IMR-90 (cell line): Measurements from ENCODE around the gene NOX1. TPM values are rescaled to one million over a fixed set of nuclear protein-coding genes. Genes with fewer than 3 reads are reported as not detected.
A peak's percentile ranks its signal among the peaks of the same experiment; 100 is the strongest.

Experiments
- ATAC-seq: fragments of 200-7000 bp; cut with Tn5 transposase; 2 replicates; pipeline ENCODE4 v1.9.1; 2020; ENCODE audit warnings: low read depth, mild to moderate bottlenecking, moderate library complexity
- BruUV-seq: library from RNA; stranded (reverse); fragments of 400-500 nt; replicated peaks from 2 replicates; lab custom pipeline; 2021; lab: Mats Ljungman, UMichigan
- CTCF ChIA-PET: fragments of 300-600 bp; formaldehyde crosslinking; extraction: SDS; loops from one replicate; lab custom pipeline; 2021; ENCODE audit warnings: antibody characterized with exemption; lab: Yijun Ruan, JAX
- POLR2A ChIA-PET: fragments of 300-600 bp; sonication (Branson Sonifier 250); formaldehyde crosslinking; loops from one replicate; lab custom pipeline; 2022; ENCODE audit warnings: antibody characterized with exemption; ENCODE audit not compliant: unreplicated experiment; lab: Charles Lee
- DNase-seq: peaks from one replicate; pipeline ENCODE4 v3.0.0; 2013
- H2AFZ ChIP-seq: replicated peaks from 2 replicates; pipeline ENCODE3; 2013; ENCODE audit warnings: low read length, mild to moderate bottlenecking; ENCODE audit not compliant: poor library complexity
- H2AK5ac ChIP-seq: 2 replicates; pipeline ENCODE4 v1.6.1; 2013; ENCODE audit warnings: low read depth, low read length, inconsistent platforms
- H2AK9ac ChIP-seq: replicated peaks from 2 replicates; pipeline ENCODE3; 2013; ENCODE audit warnings: mild to moderate bottlenecking, low read depth, low read length, moderate library complexity; ENCODE audit not compliant: poor library complexity
- H2BK120ac ChIP-seq: 2 replicates; pipeline ENCODE4 v1.6.1; 2013; ENCODE audit warnings: low read depth, low read length, inconsistent platforms
- H2BK15ac ChIP-seq: 3 replicates; pipeline ENCODE4 v1.6.1; 2013; ENCODE audit warnings: low read depth, low read length, inconsistent platforms
- H2BK20ac ChIP-seq: 2 replicates; pipeline ENCODE4 v1.6.1; 2013; ENCODE audit warnings: low read depth, mild to moderate bottlenecking, inconsistent platforms, low read length, moderate library complexity
- H2BK5ac ChIP-seq: 2 replicates; pipeline ENCODE4 v1.6.1; 2013; ENCODE audit warnings: mild to moderate bottlenecking, low read depth, low read length, inconsistent platforms; ENCODE audit not compliant: poor library complexity, severe bottlenecking
- H3K14ac ChIP-seq: replicated peaks from 2 replicates; pipeline ENCODE4 v1.6.1; 2013; ENCODE audit warnings: low read depth, low read length, inconsistent platforms
- H3K18ac ChIP-seq: 2 replicates; pipeline ENCODE4 v1.6.1; 2013; ENCODE audit warnings: low read depth, low read length, control low read depth
- H3K23ac ChIP-seq: 2 replicates; pipeline ENCODE4 v1.6.1; 2013; ENCODE audit warnings: low read depth, low read length, inconsistent platforms
- H3K27ac ChIP-seq: 2 replicates; pipeline ENCODE4 v1.5.1; 2013; ENCODE audit warnings: mild to moderate bottlenecking, control low read depth, low read length; ENCODE audit not compliant: insufficient read depth
- H3K27me3 ChIP-seq: 2 replicates; pipeline ENCODE4 v1.6.1; 2013; ENCODE audit warnings: low read length; ENCODE audit not compliant: control insufficient read depth, insufficient read depth
- H3K36me3 ChIP-seq: 2 replicates; pipeline ENCODE4 v1.6.1; 2013; ENCODE audit warnings: low read length, mixed read lengths; ENCODE audit not compliant: control insufficient read depth, insufficient read depth
- H3K4ac ChIP-seq: 2 replicates; pipeline ENCODE4 v1.6.1; 2013; ENCODE audit warnings: low read depth, low read length, inconsistent platforms
- H3K4me1 ChIP-seq: 2 replicates; pipeline ENCODE4 v1.6.1; 2013; ENCODE audit warnings: low read length, mixed read lengths; ENCODE audit not compliant: control insufficient read depth, insufficient read depth
- H3K4me2 ChIP-seq: 2 replicates; pipeline ENCODE4 v1.6.1; 2013; ENCODE audit warnings: low read depth, mild to moderate bottlenecking, control low read depth, low read length, moderate library complexity
- H3K4me3 ChIP-seq: 2 replicates; pipeline ENCODE4 v1.5.1; 2013; ENCODE audit warnings: low read depth, mild to moderate bottlenecking, control low read depth, low read length, moderate library complexity; ENCODE audit not compliant: insufficient read depth
- H3K56ac ChIP-seq: 2 replicates; pipeline ENCODE4 v1.6.1; 2013; ENCODE audit warnings: low read length, inconsistent platforms; ENCODE audit not compliant: insufficient read depth; ENCODE audit errors: extremely low read depth
- H3K79me1 ChIP-seq, 2 experiments: 2 replicates each; pipeline ENCODE4 v1.6.1; 2013; ENCODE audit warnings: low read length in 2 of 2, inconsistent platforms in 1 of 2, low read depth in 1 of 2
- H3K9ac ChIP-seq: 2 replicates; pipeline ENCODE4 v1.6.1; 2013; ENCODE audit warnings: low read depth, low read length, control low read depth
- H3K9me1 ChIP-seq: 2 replicates; pipeline ENCODE4 v1.6.1; 2013; ENCODE audit warnings: low read length, inconsistent platforms; ENCODE audit not compliant: insufficient read depth
- H3K9me3 ChIP-seq: 2 replicates; pipeline ENCODE4 v1.6.1; 2013; ENCODE audit warnings: low read length; ENCODE audit not compliant: control insufficient read depth, insufficient read depth
- H4K20me1 ChIP-seq: 2 replicates; pipeline ENCODE4 v1.6.1; 2013; ENCODE audit warnings: low read length, inconsistent platforms; ENCODE audit not compliant: insufficient read depth
- H4K5ac ChIP-seq: 2 replicates; pipeline ENCODE4 v1.6.1; 2013; ENCODE audit warnings: mild to moderate bottlenecking, low read depth, low read length, control low read depth
- H4K8ac ChIP-seq, 2 experiments: 2 replicates each; pipeline ENCODE4 v1.6.1; 2013; ENCODE audit warnings: low read depth in 2 of 2, low read length in 2 of 2, control low read depth in 1 of 2, inconsistent platforms in 1 of 2
- H4K91ac ChIP-seq: 2 replicates; pipeline ENCODE4 v1.6.1; 2013; ENCODE audit warnings: low read depth, low read length, inconsistent platforms; ENCODE audit not compliant: insufficient read depth
- BHLHE40 ChIP-seq: fragments of 150-350 bp; IDR thresholded peaks from 2 replicates; pipeline ENCODE4 v1.6.1; 2016; ENCODE audit warnings: mild to moderate bottlenecking, low read depth, low read length
- CEBPB ChIP-seq: IDR thresholded peaks from 2 replicates; pipeline ENCODE4 v1.6.1; 2012; ENCODE audit warnings: low read depth, low read length, improper control_type of control experiment
- CHD1 ChIP-seq: IDR thresholded peaks from 2 replicates; pipeline ENCODE4 v1.6.1; 2012; ENCODE audit warnings: low read depth, low read length, improper control_type of control experiment
- CTCF ChIP-seq: conservative IDR thresholded peaks from 2 replicates; pipeline ENCODE4 v1.5.1; 2012; ENCODE audit warnings: mild to moderate bottlenecking, low read depth, low read length, improper control_type of control experiment
- ELK1 ChIP-seq: fragments of 150-350 bp; IDR thresholded peaks from 2 replicates; pipeline ENCODE4 v1.6.1; 2016; ENCODE audit warnings: low read depth, mild to moderate bottlenecking, low read length, moderate library complexity, borderline replicate concordance
- FOS ChIP-seq: fragments of 150-350 bp; IDR thresholded peaks from 2 replicates; pipeline ENCODE4 v1.6.1; 2016; ENCODE audit warnings: low read depth, low read length
- MAFK ChIP-seq: IDR thresholded peaks from 2 replicates; pipeline ENCODE4 v1.6.1; 2012; ENCODE audit warnings: low read depth, low read length, improper control_type of control experiment
- MAZ ChIP-seq: IDR thresholded peaks from 2 replicates; pipeline ENCODE4 v1.6.1; 2012; ENCODE audit warnings: low read depth, mild to moderate bottlenecking, low read length, improper control_type of control experiment, moderate library complexity, borderline replicate concordance
- MXI1 ChIP-seq: IDR thresholded peaks from 2 replicates; pipeline ENCODE4 v1.6.1; 2012; ENCODE audit warnings: low read depth, mild to moderate bottlenecking, low read length, moderate library complexity, borderline replicate concordance
- NFE2L2 ChIP-seq: fragments of 150-350 bp; IDR thresholded peaks from 2 replicates; pipeline ENCODE4 v1.6.1; 2016; ENCODE audit warnings: low read depth, mild to moderate bottlenecking, low read length
- POLR2A ChIP-seq: IDR thresholded peaks from 2 replicates; pipeline ENCODE4 v1.6.1; 2012; ENCODE audit warnings: mild to moderate bottlenecking, low read depth, low read length
- RAD21 ChIP-seq: IDR thresholded peaks from 2 replicates; pipeline ENCODE4 v1.6.1; 2012; ENCODE audit warnings: low read length, improper control_type of control experiment
- RCOR1 ChIP-seq: IDR thresholded peaks from 2 replicates; pipeline ENCODE4 v1.6.1; 2012; ENCODE audit warnings: mild to moderate bottlenecking, low read length, improper control_type of control experiment; ENCODE audit not compliant: insufficient replicate concordance
- RFX5 ChIP-seq: IDR thresholded peaks from 2 replicates; pipeline ENCODE4 v1.8.0; 2012; ENCODE audit warnings: low read depth, mild to moderate bottlenecking, low read length, moderate library complexity
- SMC3 ChIP-seq: fragments of 150-350 bp; IDR thresholded peaks from 2 replicates; pipeline ENCODE4 v1.6.1; 2016; ENCODE audit warnings: low read depth, mild to moderate bottlenecking, antibody characterized with exemption, low read length, moderate library complexity
- USF2 ChIP-seq: fragments of 150-350 bp; IDR thresholded peaks from 2 replicates; pipeline ENCODE4 v1.6.1; 2017; ENCODE audit warnings: mild to moderate bottlenecking, antibody characterized with exemption, low read length, low read depth
- WGBS, 2 experiments: methylation state at CpG; one replicate each; pipeline versions ENCODE4 v1.1.5 to v1.1.7; 2013; ENCODE audit warnings: missing lambda C conversion rate in 2 of 2; ENCODE audit not compliant: insufficient read length in 1 of 2; ENCODE audit errors: extremely low coverage in 2 of 2; 5-methylcytosine and 5-hydroxymethylcytosine counted together
- dilution Hi-C: fragments of 300-500 bp; cut with HindIII; formaldehyde crosslinking; loops from one replicate; pipeline ENCODE4 v1.14.3; 2018; ENCODE audit warnings: low sequenced_read_pairs; ENCODE audit not compliant: unreplicated experiment
- in situ Hi-C: fragments of 300-500 bp; cut with MboI; formaldehyde crosslinking; loops from 3 replicates; pipeline ENCODE4 v1.14.3; 2019; ENCODE audit warnings: low sequenced_read_pairs, inconsistent platforms, mixed read lengths
- intact Hi-C: fragments of 100-400 bp; cut with micrococcal nuclease; formaldehyde crosslinking; loops from 2 replicates; pipeline ENCODE4 v1.10.0; 2022
- polyA plus RNA-seq, 3 experiments: library from polyadenylated mRNA; depleted of rRNA; stranded (reverse); fragments of >200 nt; gene quantifications; 2 replicates each; pipeline ENCODE4 v1.2.3, GENCODE V29; 2012; ENCODE audit warnings: low replicate concordance in 1 of 3
- total RNA-seq: library from RNA; depleted of rRNA; stranded (reverse); fragments of >200 nt; gene quantifications from 2 replicates; pipeline ENCODE4 v1.2.3, GENCODE V29; 2012

The NOX1 gene
- total and polyA plus RNA-seq, 2 of the 4 experiments (the other 2 are of a cell fraction) = not detected

GRCh38 chrX:100870527-100870926 lies 3.6 kb downstream of the NOX1 start:
- no peaks in the 10 kb centered on the region for H4K20me1 ChIP-seq
- no peak overlapping the region for H2AK5ac ChIP-seq
- H3K36me3 ChIP-seq = no peaks in the 10 kb centered on the region
- no peak overlapping the region for H3K56ac ChIP-seq
- no peak overlapping the region for H2BK20ac ChIP-seq
- no peak overlapping the region for H3K4me2 ChIP-seq
- H4K8ac ChIP-seq = no peak overlapping the region
- 0 out of 2 replicates have a peak overlapping the region, but pooled peaks have one; percentile 12 for H4K91ac ChIP-seq
- no peak overlapping the region for H2BK120ac ChIP-seq
- H3K9me1 ChIP-seq = peaks cover 3% of the 10 kb centered on the region; the same call in 1 of the 2 replicates
- DNase-seq (no peak), ATAC-seq (no peak)
- no peak overlapping the region for H3K4ac ChIP-seq
- H3K27me3 ChIP-seq = peaks cover 2% of the 10 kb centered on the region
- H3K27ac ChIP-seq = no peak overlapping the region
- ChIA-PET POLR2A (no interaction called here), CTCF (interaction anchor here (0.5 kb wide), 1 partner anchor 201 kb away, joined by 5 read pairs; no protein-coding TSS in a partner anchor)
- no peak overlapping the region for H3K4me3 ChIP-seq
- no peak overlapping the region for H2BK5ac ChIP-seq
- no peak overlapping the region for H2AFZ ChIP-seq
- no peak overlapping the region for H3K23ac ChIP-seq
- no peaks in the 10 kb centered on the region for H3K9me3 ChIP-seq
- no peak overlapping the region for H2AK9ac ChIP-seq
- no peak overlapping the region for H4K5ac ChIP-seq
- WGBS, 2 experiments = 94% methylated on average over 2 of the region's 5 CpGs; no CpG with 5 or more reads in 1 of the 2 experiments
- peaks cover 2% of the 10 kb centered on the region; the same call in 1 of the 2 replicates for H3K4me1 ChIP-seq
- TF ChIP-seq BHLHE40 (no peak), SMC3 (no peak), NFE2L2 (no peak), MAFK (no peak), RAD21 (no peak), CTCF (no peak), FOS (no peak), POLR2A (no peak), RFX5 (no peak), ELK1 (no peak), CHD1 (no peak), CEBPB (no peak), MXI1 (no peak), RCOR1 (no peak), MAZ (no peak), USF2 (no peak)
- H3K79me1 ChIP-seq = no peaks in the 10 kb centered on the region
- H3K9ac ChIP-seq = no peak overlapping the region
- intact Hi-C loops (no loop called here), in situ Hi-C loops (no loop called here), dilution Hi-C loops (no loop called here)
- BruUV-seq = no TSS peak
- no peak overlapping the region for H3K14ac ChIP-seq
- H2BK15ac ChIP-seq = no peak overlapping the region
- H3K18ac ChIP-seq = no peak overlapping the region
